Measurements from ENCODE around the gene SLC25A44. TPM values are rescaled to one million over a fixed set of nuclear protein-coding genes. Genes with fewer than 3 reads are reported as not detected.
A peak's percentile ranks its signal among the peaks of the same experiment; 100 is the strongest.

The SLC25A44 gene
- polyA plus RNA-seq, 1 donor, result 35.4 TPM

DNA sequence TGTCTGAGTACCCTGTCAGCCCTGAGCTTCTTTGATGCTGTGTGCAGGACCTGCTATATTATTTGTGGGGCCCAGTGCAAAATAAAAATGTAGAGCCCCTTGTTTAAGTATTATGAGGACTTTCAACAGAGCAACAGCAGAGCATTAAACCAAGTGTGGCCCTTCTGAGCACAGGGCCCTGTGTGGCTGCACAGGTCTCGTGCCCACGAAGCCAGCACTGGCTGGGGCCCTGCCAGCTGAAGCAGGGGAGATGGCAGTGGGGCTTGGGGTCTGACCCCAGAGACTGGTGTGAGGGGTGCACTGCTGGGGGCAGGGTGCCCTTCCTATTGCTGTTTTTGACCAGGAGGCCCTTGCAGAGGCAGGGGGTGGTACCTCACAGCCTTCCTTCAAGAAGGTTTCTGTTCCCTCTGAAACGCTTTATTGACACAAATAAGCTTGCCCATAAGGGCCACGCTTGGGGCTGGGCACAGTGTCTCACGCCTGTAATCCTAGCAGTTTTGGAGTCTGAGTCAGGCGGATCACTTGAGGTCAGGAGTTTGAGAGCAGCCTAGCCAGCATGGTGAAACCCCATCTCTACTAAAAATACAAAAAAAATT is 42.7 kb upstream of the SLC25A44 start:
- H3K9me3 ChIP-seq (ENCODE audit: control insufficient read depth, low read depth, low read length), result no peaks in the 10 kb centered on the region
- peaks cover 10% of the 10 kb centered on the region for H3K4me1 ChIP-seq (ENCODE audit: control insufficient read depth, insufficient read depth, low read length)
- H3K36me3 ChIP-seq (ENCODE audit: control insufficient read depth, insufficient read depth, low read length), result no peaks in the 10 kb centered on the region
- H3K4me3 ChIP-seq (ENCODE audit: low read length), result no peak overlapping the region
- no peak for DNase-seq
- H3K27me3 ChIP-seq (ENCODE audit: control insufficient read depth, insufficient read depth, low read length), result peaks cover 15% of the 10 kb centered on the region
- H3K27ac ChIP-seq (ENCODE audit: low read length), result no peak overlapping the region
- WGBS (ENCODE audit: insufficient coverage, low lambda C conversion rate), result no CpG with 5 or more reads among the region's 6 CpGs

DNA sequence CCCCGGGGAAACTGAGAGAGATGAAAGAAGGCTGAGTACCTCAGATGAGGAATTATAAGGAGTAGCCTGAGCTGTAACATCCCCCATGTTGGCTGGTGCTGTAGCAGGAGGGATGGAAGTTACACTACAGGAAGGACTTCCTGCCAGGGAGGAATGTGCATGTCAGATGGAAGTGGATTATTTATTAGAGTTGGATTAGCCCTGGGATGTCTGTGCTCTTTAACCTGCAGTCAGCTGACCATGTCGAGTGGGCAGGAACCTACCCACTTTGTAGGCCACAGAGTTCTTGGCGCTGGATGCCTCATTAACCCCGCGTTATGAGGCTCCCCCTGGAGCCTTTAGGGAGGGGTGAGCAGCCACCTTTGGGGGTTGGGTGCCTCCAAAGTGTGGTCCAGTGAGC is 41.3 kb upstream of the SLC25A44 start:
- peaks cover 15% of the 10 kb centered on the region for H3K27me3 ChIP-seq (ENCODE audit: control insufficient read depth, insufficient read depth, low read length)
- H3K36me3 ChIP-seq (ENCODE audit: control insufficient read depth, insufficient read depth, low read length), result no peaks in the 10 kb centered on the region
- DNase-seq, result no peak
- no peaks in the 10 kb centered on the region for H3K9me3 ChIP-seq (ENCODE audit: control insufficient read depth, low read depth, low read length)
- no CpG with 5 or more reads among the region's 5 CpGs for WGBS (ENCODE audit: insufficient coverage, low lambda C conversion rate)
- no peak overlapping the region for H3K4me3 ChIP-seq (ENCODE audit: low read length)
- no peak overlapping the region for H3K27ac ChIP-seq (ENCODE audit: low read length)
- peaks cover 2% of the 10 kb centered on the region for H3K4me1 ChIP-seq (ENCODE audit: control insufficient read depth, insufficient read depth, low read length)

DNA sequence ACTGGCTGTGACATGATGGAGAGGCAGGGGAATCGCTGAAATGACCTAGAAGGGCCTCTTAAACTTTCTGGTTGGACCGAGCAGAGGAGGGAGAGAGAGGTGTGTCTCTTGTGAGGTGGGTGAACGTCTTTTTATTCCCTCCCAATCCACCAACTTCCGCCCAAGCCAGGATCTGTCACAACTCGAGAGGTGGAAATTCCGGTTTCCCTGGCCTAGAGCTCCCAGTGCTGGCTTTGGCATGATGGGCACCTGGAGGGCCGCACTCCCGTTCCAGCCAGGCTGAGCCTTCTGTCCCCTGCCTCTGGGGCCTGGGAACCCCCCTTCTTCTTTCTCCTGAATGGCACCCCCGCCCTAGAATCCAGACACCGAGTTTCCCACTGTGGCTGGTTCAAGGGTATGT is 40.5 kb upstream of the SLC25A44 start, which contains the start of gene SEMA4A:
TSS of gene SEMA4A (plus strand) at position 224 of the 400 bp plus-strand sequence. CDS start 994 bp downstream, outside the sequence.
- WGBS (ENCODE audit: insufficient coverage, low lambda C conversion rate), result no CpG with 5 or more reads among the region's 10 CpGs
- Histone ChIP-seq H3K27ac (ENCODE audit: low read length) (no peak within 1 kb of the TSS), H3K27me3 (ENCODE audit: control insufficient read depth, insufficient read depth, low read length) (peaks cover 15% of the 10 kb centered on the region), H3K9me3 (ENCODE audit: control insufficient read depth, low read depth, low read length) (no peaks in the 10 kb centered on the region), H3K4me3 (ENCODE audit: low read length) (no peak within 1 kb of the TSS), H3K36me3 (ENCODE audit: control insufficient read depth, insufficient read depth, low read length) (no peaks in the 10 kb centered on the region), H3K4me1 (ENCODE audit: control insufficient read depth, insufficient read depth, low read length) (peaks cover 2% of the 10 kb centered on the region)
- DNase-seq, result peak in 1 of 2 donors; percentile 51

DNA sequence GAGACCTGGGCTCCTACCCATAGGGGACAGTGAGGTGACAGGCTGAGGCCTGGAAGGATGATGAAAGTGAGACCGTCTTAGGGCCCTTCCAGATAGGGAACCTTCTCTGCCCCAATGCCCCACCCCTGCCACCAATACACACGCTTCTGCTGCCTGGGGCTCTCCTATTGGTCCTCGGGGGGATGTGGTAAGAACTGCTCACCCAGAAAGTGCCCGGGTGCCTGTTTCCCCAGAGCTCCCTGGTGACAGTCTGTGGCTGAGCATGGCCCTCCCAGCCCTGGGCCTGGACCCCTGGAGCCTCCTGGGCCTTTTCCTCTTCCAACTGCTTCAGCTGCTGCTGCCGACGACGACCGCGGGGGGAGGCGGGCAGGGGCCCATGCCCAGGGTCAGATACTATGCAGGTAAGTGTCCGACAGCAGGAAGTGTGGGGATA is 39.6 kb upstream of the SLC25A44 start:
- no peak overlapping the region for H3K4me3 ChIP-seq (ENCODE audit: low read length)
- H3K4me1 ChIP-seq (ENCODE audit: control insufficient read depth, insufficient read depth, low read length), result peaks cover 2% of the 10 kb centered on the region
- H3K9me3 ChIP-seq (ENCODE audit: control insufficient read depth, low read depth, low read length), result no peaks in the 10 kb centered on the region
- no peaks in the 10 kb centered on the region for H3K36me3 ChIP-seq (ENCODE audit: control insufficient read depth, insufficient read depth, low read length)
- peaks cover 15% of the 10 kb centered on the region for H3K27me3 ChIP-seq (ENCODE audit: control insufficient read depth, insufficient read depth, low read length)
- no peak for DNase-seq
- WGBS (ENCODE audit: insufficient coverage, low lambda C conversion rate), result 75% methylated on average over 1 of the region's 11 CpGs
- no peak overlapping the region for H3K27ac ChIP-seq (ENCODE audit: low read length)

DNA sequence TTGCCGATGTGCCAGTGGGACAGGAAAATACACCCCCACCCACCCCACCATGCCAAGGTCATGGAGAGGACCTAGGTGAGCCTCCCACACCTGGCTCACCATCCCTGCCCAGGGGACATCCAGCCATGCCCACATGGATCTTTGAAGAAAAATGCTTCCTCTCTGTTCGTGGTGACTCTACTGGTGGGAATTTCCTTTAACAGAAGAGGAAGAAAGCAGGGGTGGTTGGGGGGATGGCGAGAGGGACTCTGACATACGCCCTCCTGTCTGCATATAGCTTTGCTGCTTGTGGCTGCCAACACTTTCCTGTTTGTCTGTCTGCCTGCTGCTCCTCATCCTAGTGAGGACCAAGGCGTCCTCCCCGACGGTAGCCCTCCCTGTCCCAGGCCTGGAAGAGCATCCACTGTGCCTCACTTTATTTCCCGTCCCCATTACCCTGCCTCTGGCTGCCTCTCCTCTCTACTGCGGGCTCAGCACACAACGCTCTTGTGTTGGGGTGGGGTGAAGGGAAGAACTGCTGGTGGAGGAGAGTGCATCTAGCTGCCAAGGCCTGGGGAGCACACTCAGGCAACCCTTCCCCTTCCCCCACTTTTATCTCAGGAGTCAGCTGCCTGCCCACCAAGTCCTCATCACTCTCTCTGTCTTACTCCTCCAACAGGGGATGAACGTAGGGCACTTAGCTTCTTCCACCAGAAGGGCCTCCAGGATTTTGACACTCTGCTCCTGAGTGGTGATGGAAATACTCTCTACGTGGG is 38.0 kb upstream of the SLC25A44 start:
- peaks cover under 1% of the 10 kb centered on the region for H3K27me3 ChIP-seq (ENCODE audit: control insufficient read depth, insufficient read depth, low read length)
- H3K9me3 ChIP-seq (ENCODE audit: control insufficient read depth, low read depth, low read length), result no peaks in the 10 kb centered on the region
- no peaks in the 10 kb centered on the region for H3K36me3 ChIP-seq (ENCODE audit: control insufficient read depth, insufficient read depth, low read length)
- no peak overlapping the region for H3K4me3 ChIP-seq (ENCODE audit: low read length)
- WGBS (ENCODE audit: insufficient coverage, low lambda C conversion rate), result no CpG with 5 or more reads among the region's 12 CpGs
- peaks cover 7% of the 10 kb centered on the region for H3K4me1 ChIP-seq (ENCODE audit: control insufficient read depth, insufficient read depth, low read length)
- no peak for DNase-seq
- no peak overlapping the region for H3K27ac ChIP-seq (ENCODE audit: low read length)

DNA sequence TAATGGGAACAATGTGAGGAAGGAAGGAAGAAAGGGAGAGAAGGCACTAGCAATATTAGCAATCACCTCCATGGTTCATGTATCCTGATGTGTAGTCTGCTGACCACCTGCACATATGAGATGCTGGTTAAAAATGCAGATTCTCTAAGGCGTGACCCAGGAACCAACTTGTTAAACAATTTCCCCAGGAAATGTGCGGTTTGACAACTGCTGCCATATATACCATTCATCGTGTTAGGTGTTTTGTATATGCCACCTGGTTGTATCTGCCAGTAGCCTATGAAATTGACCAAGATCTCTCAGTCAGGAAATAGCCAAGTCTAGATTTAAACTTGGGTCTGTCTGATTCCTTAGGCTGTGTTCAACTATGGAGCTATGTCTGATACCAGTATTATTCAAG is 36.4 kb upstream of the SLC25A44 start:
- no peak overlapping the region for H3K27ac ChIP-seq (ENCODE audit: low read length)
- H3K9me3 ChIP-seq (ENCODE audit: control insufficient read depth, low read depth, low read length), result no peaks in the 10 kb centered on the region
- WGBS (ENCODE audit: insufficient coverage, low lambda C conversion rate), result no CpG with 5 or more reads among the region's 3 CpGs
- H3K4me3 ChIP-seq (ENCODE audit: low read length), result no peak overlapping the region
- peaks cover 11% of the 10 kb centered on the region for H3K4me1 ChIP-seq (ENCODE audit: control insufficient read depth, insufficient read depth, low read length)
- H3K27me3 ChIP-seq (ENCODE audit: control insufficient read depth, insufficient read depth, low read length), result no peaks in the 10 kb centered on the region
- no peak for DNase-seq
- no peaks in the 10 kb centered on the region for H3K36me3 ChIP-seq (ENCODE audit: control insufficient read depth, insufficient read depth, low read length)

DNA sequence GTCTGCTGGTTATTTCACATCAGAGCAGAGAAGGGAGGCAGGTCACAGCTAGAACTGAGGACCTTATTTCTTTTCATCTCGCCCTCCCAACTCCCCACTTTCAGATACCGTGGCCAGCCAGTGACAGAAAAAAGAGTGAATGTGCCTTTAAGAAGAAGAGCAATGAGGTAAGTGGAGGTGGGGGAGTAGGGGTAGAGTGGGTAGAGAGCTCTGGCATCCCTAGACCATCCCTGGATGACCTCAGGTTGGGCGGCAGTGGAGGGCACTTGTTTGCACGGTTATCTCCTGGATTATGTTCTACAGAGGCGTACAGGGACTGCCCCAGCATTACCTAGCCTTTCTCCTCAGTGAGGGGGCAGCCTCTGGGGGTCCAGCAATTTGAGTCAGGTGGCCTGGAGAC is 35.9 kb upstream of the SLC25A44 start:
- DNase-seq, result no peak
- H3K4me1 ChIP-seq (ENCODE audit: control insufficient read depth, insufficient read depth, low read length), result peaks cover 9% of the 10 kb centered on the region
- H3K27me3 ChIP-seq (ENCODE audit: control insufficient read depth, insufficient read depth, low read length), result no peaks in the 10 kb centered on the region
- H3K9me3 ChIP-seq (ENCODE audit: control insufficient read depth, low read depth, low read length), result no peaks in the 10 kb centered on the region
- no peaks in the 10 kb centered on the region for H3K36me3 ChIP-seq (ENCODE audit: control insufficient read depth, insufficient read depth, low read length)
- no CpG with 5 or more reads among the region's 5 CpGs for WGBS (ENCODE audit: insufficient coverage, low lambda C conversion rate)
- no peak overlapping the region for H3K27ac ChIP-seq (ENCODE audit: low read length)
- H3K4me3 ChIP-seq (ENCODE audit: low read length), result no peak overlapping the region

DNA sequence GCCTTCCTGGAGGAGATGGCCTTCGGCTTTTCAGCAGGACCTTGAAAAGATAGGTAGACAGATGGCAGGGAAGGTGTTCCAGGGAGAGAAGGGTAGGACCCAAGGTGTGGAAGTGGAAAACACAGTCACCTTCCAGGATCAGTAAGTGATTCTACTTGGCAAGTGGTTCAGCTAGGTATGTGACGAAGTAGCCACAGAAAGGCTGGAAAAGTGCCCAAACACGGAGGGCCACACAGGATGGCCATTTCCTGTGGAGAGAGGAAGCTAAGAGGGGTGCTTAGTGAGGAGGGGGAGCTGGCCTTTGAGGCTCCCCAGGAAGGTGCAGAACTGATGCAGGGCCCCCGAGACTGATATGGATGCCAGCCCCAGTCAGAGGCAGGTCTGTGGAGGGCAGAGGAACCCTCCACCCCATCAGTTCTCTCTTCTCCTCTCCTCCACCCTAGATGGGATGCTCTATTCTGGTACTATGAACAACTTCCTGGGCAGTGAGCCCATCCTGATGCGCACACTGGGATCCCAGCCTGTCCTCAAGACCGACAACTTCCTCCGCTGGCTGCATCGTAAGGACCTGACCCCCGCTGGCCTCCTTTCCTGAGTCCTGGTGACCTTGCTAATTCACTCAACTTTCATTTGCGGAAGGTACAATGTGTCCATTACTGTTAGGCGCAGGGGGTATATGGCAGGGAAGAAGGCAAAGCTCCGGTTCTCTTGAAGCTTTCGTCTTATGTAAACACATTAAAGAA is 33.7 kb upstream of the SLC25A44 start:
- H3K4me3 ChIP-seq (ENCODE audit: low read length), result peak overlapping the region; percentile 24
- H3K36me3 ChIP-seq (ENCODE audit: control insufficient read depth, insufficient read depth, low read length), result no peaks in the 10 kb centered on the region
- no peaks in the 10 kb centered on the region for H3K27me3 ChIP-seq (ENCODE audit: control insufficient read depth, insufficient read depth, low read length)
- no peak for DNase-seq
- 80% methylated on average over 1 of the region's 13 CpGs for WGBS (ENCODE audit: insufficient coverage, low lambda C conversion rate)
- peaks cover 9% of the 10 kb centered on the region for H3K4me1 ChIP-seq (ENCODE audit: control insufficient read depth, insufficient read depth, low read length)
- H3K27ac ChIP-seq (ENCODE audit: low read length), result peak overlapping the region; percentile 34
- no peaks in the 10 kb centered on the region for H3K9me3 ChIP-seq (ENCODE audit: control insufficient read depth, low read depth, low read length)

DNA sequence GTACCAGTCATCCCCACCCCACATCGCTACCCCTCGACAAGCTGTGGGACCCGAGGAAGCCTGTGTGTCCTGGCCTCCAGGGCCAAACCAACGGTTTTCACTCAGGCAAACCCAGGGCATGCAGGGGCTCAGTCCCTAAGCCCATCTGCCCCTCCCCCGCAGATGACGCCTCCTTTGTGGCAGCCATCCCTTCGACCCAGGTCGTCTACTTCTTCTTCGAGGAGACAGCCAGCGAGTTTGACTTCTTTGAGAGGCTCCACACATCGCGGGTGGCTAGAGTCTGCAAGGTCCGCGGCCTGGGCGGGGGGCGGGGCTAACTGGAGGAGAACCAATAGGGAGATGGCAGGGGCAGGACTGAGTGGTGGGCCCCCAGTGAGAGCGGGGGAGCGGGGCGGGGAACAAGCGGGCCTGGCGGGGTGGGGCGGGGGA is 33.1 kb upstream of the SLC25A44 start:
- peak; percentile 80 to 86 for DNase-seq
- H3K9me3 ChIP-seq (ENCODE audit: control insufficient read depth, low read depth, low read length), result no peaks in the 10 kb centered on the region
- H3K27ac ChIP-seq (ENCODE audit: low read length), result peak overlapping the region; percentile 34
- H3K27me3 ChIP-seq (ENCODE audit: control insufficient read depth, insufficient read depth, low read length), result no peaks in the 10 kb centered on the region
- H3K4me3 ChIP-seq (ENCODE audit: low read length), result peak overlapping the region; percentile 24
- no CpG with 5 or more reads among the region's 22 CpGs for WGBS (ENCODE audit: insufficient coverage, low lambda C conversion rate)
- H3K36me3 ChIP-seq (ENCODE audit: control insufficient read depth, insufficient read depth, low read length), result no peaks in the 10 kb centered on the region
- peaks cover 9% of the 10 kb centered on the region for H3K4me1 ChIP-seq (ENCODE audit: control insufficient read depth, insufficient read depth, low read length)

DNA sequence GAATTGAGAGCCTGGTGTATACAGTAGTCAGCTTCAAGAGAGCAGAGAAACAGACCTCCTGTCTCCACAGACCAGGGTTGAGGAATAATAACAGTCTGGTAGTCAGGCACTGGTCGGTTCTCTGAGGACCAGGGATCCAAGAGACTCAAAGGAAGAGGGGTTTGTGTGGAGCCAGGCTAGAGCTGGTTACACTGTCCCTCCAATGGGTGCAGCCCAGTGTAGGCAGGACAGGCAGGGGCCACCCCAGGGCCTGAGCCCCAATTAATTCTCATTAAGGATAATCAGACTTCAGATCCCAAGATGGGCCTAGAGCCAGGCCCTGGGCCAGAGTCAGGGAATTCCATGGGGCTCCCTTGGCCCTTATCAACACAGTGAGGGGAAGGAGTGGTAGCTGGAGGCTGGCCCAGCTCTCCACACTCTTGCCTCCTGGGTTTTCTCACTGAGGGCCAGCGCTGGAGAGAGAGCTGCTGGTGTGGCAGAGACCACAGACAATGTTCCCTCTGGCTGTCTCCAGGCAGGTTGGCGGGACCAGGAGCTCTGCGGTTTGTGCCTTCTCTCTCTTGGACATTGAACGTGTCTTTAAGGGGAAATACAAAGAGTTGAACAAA is 31.4 kb upstream of the SLC25A44 start:
- Histone ChIP-seq H3K36me3 (ENCODE audit: control insufficient read depth, insufficient read depth, low read length) (no peaks in the 10 kb centered on the region), H3K27ac (ENCODE audit: low read length) (no peak overlapping the region)
- WGBS (ENCODE audit: insufficient coverage, low lambda C conversion rate), result no CpG with 5 or more reads among the region's 5 CpGs

More for the DNA sequence above, 31.4 kb upstream of the SLC25A44 start:
- Histone ChIP-seq H3K9me3 (ENCODE audit: control insufficient read depth, low read depth, low read length) (no peaks in the 10 kb centered on the region), H3K4me3 (ENCODE audit: low read length) (no peak overlapping the region), H3K27me3 (ENCODE audit: control insufficient read depth, insufficient read depth, low read length) (no peaks in the 10 kb centered on the region), H3K4me1 (ENCODE audit: control insufficient read depth, insufficient read depth, low read length) (peaks cover 9% of the 10 kb centered on the region)
- DNase-seq, result no peak

Measured in large intestine (tissue), 3 donors.